GM21619 (cell line): ENCODE measurements around the gene TBX2.

ENCODE experiments used
- ATAC-seq: cut with Tn5 transposase; IDR thresholded peaks from one replicate; pipeline ENCODE4 v1.9.1; 2021; ENCODE audit not compliant: unreplicated experiment

Gene TBX2

GRCh38 chr17:61401389-61402072 lies 1.9 kb downstream of the TBX2 start:
- ATAC-seq, result no peak

- ATAC-seq, result no peak
Observed at GRCh38 chr17:61402073-61402541, 2.5 kb downstream of the TBX2 start.

- ATAC-seq, result no peak
Observed at GRCh38 chr17:61402978-61403800, 3.5 kb downstream of the TBX2 start.

GRCh38 chr17:61403801-61404662 lies 4.4 kb downstream of the TBX2 start:
- ATAC-seq, result no peak

- ATAC-seq, result no peak
Observed at GRCh38 chr17:61404663-61404912, 4.9 kb downstream of the TBX2 start.

GRCh38 chr17:61404913-61405685 lies 5.5 kb downstream of the TBX2 start:
- ATAC-seq, result no peak

GRCh38 chr17:61405686-61406536 lies 6.3 kb downstream of the TBX2 start:
- ATAC-seq, result no peak

GRCh38 chr17:61406537-61406845 lies 6.8 kb downstream of the TBX2 start:
- no peak for ATAC-seq

GRCh38 chr17:61406971-61407911 lies 7.6 kb downstream of the TBX2 start:
- ATAC-seq, result no peak

- ATAC-seq, result no peak
Observed at GRCh38 chr17:61408151-61409041, 8.8 kb downstream of the TBX2 start.

GRCh38 chr17:61409301-61410112 lies 9.9 kb downstream of the TBX2 start:
- ATAC-seq, result no peak

- no peak for ATAC-seq
Observed at GRCh38 chr17:61410141-61411010, 10.7 kb downstream of the TBX2 start.

GRCh38 chr17:61411011-61411260 lies 11.3 kb downstream of the TBX2 start:
- no peak for ATAC-seq

GRCh38 chr17:61411261-61412142 lies 11.9 kb downstream of the TBX2 start:
- peak; percentile 8 for ATAC-seq

- peak; percentile 63 for ATAC-seq
Observed at GRCh38 chr17:61412143-61412859, 12.7 kb downstream of the TBX2 start.
